Epithelial cell of proximal tubule (primary cell): ENCODE data around the gene GM2A. TPM values are rescaled to one million over a fixed set of nuclear protein-coding genes. Genes with fewer than 3 reads are reported as not detected.
A peak's percentile ranks its signal among the peaks of the same experiment; 100 is the strongest.

Experiments
- DNase-seq: peaks from one replicate; pipeline ENCODE4 v3.0.0-alpha.2; 2011; ENCODE audit warnings: low read depth
- H3K4me3 ChIP-seq: 2 replicates; pipeline ENCODE4 v1.5.1; 2011; ENCODE audit warnings: low read depth, mild to moderate bottlenecking, low read length
- total RNA-seq: library from RNA; depleted of rRNA; stranded (reverse); fragments of >200 nt; gene quantifications from 2 replicates; pipeline ENCODE4 v1.2.3, GENCODE V29; 2015
- TF ChIP-seq, protein P1 (sequence below): conservative IDR thresholded peaks from 2 replicates; pipeline ENCODE4 v1.5.1; 2012; ENCODE audit warnings: low read depth, mild to moderate bottlenecking, low read length

The GM2A gene
- total RNA-seq, 1 donor from 2014 or later, result 16.1 TPM

DNA sequence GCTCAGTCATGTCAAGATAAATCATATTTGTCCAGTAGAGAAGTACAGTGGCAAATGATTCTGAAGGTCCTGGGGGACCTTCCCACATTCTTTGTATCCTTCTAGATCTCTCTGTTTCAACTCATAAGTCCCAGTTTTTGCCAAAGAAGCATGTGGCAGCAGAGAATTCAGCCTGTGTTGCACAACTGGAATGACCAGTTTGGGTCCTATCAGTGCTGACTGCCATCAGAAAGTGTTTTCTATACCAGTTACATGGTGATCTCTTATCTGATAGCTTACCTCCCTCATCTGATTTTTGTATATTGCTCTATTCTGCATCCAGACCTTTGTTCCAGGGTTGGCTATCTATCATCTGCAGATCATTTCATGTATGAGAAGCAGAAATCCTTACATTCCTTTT lies 21.7 kb downstream of the GM2A start:
- H3K4me3 ChIP-seq, result no peak overlapping the region
- DNase-seq, result no peak
- TF ChIP-seq, protein P1, sequence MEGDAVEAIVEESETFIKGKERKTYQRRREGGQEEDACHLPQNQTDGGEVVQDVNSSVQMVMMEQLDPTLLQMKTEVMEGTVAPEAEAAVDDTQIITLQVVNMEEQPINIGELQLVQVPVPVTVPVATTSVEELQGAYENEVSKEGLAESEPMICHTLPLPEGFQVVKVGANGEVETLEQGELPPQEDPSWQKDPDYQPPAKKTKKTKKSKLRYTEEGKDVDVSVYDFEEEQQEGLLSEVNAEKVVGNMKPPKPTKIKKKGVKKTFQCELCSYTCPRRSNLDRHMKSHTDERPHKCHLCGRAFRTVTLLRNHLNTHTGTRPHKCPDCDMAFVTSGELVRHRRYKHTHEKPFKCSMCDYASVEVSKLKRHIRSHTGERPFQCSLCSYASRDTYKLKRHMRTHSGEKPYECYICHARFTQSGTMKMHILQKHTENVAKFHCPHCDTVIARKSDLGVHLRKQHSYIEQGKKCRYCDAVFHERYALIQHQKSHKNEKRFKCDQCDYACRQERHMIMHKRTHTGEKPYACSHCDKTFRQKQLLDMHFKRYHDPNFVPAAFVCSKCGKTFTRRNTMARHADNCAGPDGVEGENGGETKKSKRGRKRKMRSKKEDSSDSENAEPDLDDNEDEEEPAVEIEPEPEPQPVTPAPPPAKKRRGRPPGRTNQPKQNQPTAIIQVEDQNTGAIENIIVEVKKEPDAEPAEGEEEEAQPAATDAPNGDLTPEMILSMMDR, result no peak

DNA sequence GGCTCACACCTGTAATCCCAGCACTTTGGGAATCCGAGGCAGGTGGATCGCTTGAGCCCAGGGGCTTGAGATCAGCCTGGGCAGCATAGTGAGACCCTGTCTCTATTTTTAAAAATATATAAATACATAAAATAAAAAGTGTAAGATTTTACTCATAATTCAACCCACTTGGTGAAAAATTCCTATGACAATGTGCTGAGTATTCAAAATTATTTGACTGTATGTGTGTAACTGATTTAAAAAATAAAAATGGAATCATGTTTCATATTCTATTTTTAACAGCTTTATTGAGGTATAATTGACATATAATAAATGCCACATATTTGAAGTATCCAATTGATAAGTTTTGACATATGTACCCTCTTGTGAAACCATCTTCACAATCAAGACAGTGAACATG lies 22.8 kb downstream of the GM2A start:
- TF ChIP-seq, protein P1, result no peak
- no peak overlapping the region for H3K4me3 ChIP-seq
- DNase-seq, result no peak

DNA sequence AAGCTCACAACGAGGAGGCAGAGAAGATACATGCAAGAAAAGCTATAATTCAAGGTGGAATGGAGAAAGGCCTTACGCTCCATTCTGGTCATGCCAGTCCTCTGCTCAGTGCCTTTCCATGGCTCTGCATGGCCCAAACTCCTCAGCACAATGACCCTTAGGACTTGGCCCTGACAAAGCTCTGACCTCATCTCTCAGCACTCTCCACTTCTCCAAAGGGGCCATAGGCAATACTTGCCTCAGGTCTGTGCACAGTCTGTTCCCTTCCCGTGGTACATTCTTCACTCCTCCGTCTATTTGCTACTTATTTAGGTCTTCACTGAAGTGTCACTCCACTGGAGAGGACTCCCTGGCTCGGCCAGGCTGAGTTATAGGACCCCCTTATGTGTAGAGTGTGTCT lies 25.9 kb downstream of the GM2A start:
- H3K4me3 ChIP-seq, result no peak overlapping the region
- TF ChIP-seq, protein P1, result no peak

DNA sequence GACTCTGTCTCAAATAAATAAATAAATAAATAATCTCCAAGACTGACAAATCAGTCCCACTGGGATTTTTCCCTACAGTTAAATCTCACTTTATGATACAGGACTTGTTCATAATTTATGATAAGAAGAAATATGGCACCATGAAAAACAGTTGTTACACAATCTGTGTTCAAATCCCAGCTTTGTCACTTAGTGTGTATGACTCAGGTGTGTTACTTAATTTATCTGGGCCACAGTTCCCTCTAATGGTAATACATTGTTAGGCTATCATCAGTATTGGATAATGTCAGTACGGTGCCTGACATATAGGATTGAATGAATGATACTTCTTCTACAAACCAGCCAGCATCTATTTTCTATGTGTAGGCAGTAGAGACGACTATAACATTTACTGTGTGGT lies 27.5 kb downstream of the GM2A start:
- DNase-seq, result no peak
- TF ChIP-seq, protein P1, result no peak
- no peak overlapping the region for H3K4me3 ChIP-seq

More for the DNA sequence above, 25.9 kb downstream of the GM2A start:
- DNase-seq, result no peak

DNA sequence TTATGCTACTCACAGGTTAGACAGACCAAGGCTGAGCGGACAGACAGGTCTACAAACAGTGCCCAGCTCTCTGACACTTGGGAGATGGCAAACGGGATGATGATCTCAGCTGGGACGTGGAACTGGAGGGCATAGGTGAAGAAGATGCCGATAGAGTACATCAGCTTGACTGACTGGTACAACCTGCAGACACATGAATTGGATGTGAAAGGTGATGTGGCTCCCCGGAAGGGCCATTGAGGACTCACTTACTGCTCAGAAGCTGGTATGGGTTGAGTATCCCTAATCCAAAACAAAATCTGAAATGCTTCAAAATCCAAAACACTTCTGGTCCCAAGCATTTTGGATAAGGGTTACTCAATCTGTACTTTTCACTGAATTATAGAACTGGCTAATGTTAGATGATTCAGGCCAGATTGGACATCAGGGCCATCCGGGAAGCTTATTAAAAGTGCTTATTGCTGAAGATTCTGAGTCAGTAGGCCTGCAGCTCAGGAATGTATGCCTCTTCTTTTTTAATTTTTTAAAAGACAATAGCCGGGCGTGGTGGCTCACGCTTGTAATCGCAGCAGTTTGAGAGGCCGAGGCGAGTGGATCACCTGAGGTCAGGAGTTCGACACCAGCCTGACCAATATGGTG lies 28.1 kb downstream of the GM2A start:
- H3K4me3 ChIP-seq, result no peak overlapping the region
- TF ChIP-seq, protein P1, result no peak
- no peak for DNase-seq

DNA sequence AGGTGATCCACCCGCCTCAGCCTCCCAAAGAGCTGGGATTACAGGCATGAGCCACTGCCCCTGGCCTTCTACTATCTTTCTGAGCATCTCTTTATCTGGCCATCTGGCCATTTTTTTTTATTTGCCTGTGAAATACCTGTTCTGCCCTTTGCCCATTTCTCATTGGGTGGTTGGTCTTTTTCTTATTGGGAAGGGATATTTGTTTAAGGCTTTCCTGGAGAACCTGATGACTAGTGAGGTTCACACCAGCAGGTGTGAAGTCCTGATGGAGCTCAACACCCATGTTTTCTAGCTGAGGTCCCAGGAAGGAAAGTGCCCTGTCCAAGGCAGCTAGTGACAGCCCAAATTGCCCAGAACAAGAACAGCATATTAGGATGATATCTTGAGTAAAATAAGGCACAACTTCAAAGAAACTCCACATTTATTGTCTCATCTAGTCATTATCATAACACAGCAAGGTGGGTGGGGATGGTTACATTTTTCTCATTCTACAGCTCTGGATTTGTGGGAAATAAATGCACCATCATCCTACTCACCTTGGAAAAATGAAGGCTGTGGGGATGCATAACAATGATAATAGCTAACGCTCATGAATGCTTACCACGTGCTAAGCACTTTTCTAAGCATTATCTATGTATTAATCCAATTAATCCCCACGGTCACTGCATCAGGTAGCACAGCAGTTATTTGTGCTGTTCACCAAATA lies 30.3 kb downstream of the GM2A start:
- no peak for DNase-seq
- TF ChIP-seq, protein P1, result no peak
- no peak overlapping the region for H3K4me3 ChIP-seq

DNA sequence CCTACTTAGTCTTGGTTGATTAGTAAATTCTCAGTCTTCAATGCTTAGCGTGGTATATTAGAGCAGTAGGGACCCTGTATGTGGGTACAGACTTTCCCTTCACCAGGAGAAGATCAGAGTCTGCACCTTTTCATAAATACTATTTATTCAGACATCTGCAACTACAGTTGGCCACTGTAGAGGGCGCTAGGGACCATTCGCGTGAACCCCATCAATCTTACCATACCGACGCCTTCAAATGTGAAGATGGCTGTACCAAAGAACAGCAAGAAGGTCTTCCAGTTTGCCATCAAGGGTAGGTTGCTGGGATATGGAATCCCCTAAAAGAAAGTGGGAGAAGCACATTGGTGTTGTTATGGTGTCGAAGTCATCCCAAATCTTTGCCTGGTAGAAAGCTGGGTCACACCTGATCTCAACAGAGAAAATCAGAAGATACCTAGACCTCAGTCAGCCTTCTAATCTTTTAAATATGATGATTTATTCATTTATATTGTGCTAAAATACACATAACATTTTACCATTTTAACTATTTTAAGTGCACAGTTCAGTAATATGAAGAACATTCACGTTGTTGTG lies 31.5 kb downstream of the GM2A start:
- DNase-seq, result no peak
- TF ChIP-seq, protein P1, result peak; percentile 50
- H3K4me3 ChIP-seq, result no peak overlapping the region
